ENCODE measurements around the gene PPIAL4G. TPM values are rescaled to one million over a fixed set of nuclear protein-coding genes. Genes with fewer than 3 reads are reported as not detected.
"Not testable (repeated sequence)": the region's sequence is repeated elsewhere in the genome, so short reads cannot be mapped to it uniquely, and the experiment has no call there.

The PPIAL4G gene
- total RNA-seq (0.07 TPM in 1 of 2 replicates, not detected in the other), polyA plus RNA-seq (0.10 TPM in 1 of 2 replicates, not detected in the other)

- not testable (repeated sequence) for H3K4me3 ChIP-seq; H3K36me3 ChIP-seq (replicated peaks; ENCODE audit: insufficient read depth, low read depth); H3K27ac ChIP-seq; H2AFZ ChIP-seq; H3K79me2 ChIP-seq; H3K4me2 ChIP-seq; H4K20me1 ChIP-seq (ENCODE audit: insufficient read depth, poor library complexity, severe bottlenecking); H3K9me3 ChIP-seq (ENCODE audit: low read depth); DNase-seq (ENCODE audit: low spot score); H3K9me2 ChIP-seq (replicated peaks; ENCODE audit: insufficient read depth); H3K27me3 ChIP-seq; H3K4me1 ChIP-seq (ENCODE audit: insufficient read depth)
- WGBS (ENCODE audit: low lambda C conversion rate, missing lambda C conversion rate) = 92% methylated on average over 12 of the region's 12 CpGs
These were observed at the start of gene PPIAL4G for GRCh38 chr1:148483029-148483428. Gene PPIAL4G, minus strand, starts transcription at chr1:148483302. Its CDS starts 50 bp downstream, at chr1:148483252.

- not testable (repeated sequence) for DNase-seq (ENCODE audit: low spot score); H3K27me3 ChIP-seq; H3K9me2 ChIP-seq (replicated peaks; ENCODE audit: insufficient read depth); H3K4me3 ChIP-seq; H4K20me1 ChIP-seq (ENCODE audit: insufficient read depth, poor library complexity, severe bottlenecking); H3K4me1 ChIP-seq (ENCODE audit: insufficient read depth); H3K4me2 ChIP-seq; H3K27ac ChIP-seq; H2AFZ ChIP-seq; H3K79me2 ChIP-seq; H3K36me3 ChIP-seq (replicated peaks; ENCODE audit: insufficient read depth, low read depth); H3K9me3 ChIP-seq (ENCODE audit: low read depth)
- WGBS (ENCODE audit: low lambda C conversion rate, missing lambda C conversion rate) = 77% methylated on average over 4 of the region's 4 CpGs
These were observed 49.1 kb upstream of the PPIAL4G start for GRCh38 chr1:148532158-148532557.

- WGBS (ENCODE audit: low lambda C conversion rate, missing lambda C conversion rate) = 1% methylated on average over 9 of the region's 25 CpGs
- not testable (repeated sequence) for H3K4me3 ChIP-seq; H2AFZ ChIP-seq; H3K36me3 ChIP-seq (replicated peaks; ENCODE audit: insufficient read depth, low read depth); H3K9me3 ChIP-seq (ENCODE audit: low read depth); H3K79me2 ChIP-seq; H4K20me1 ChIP-seq (ENCODE audit: insufficient read depth, poor library complexity, severe bottlenecking); H3K9me2 ChIP-seq (replicated peaks; ENCODE audit: insufficient read depth); H3K4me1 ChIP-seq (ENCODE audit: insufficient read depth); H3K27me3 ChIP-seq
- Histone ChIP-seq H3K4me2 (peak overlapping the region; percentile 66), H3K27ac (peak overlapping the region; percentile 24)
- peak; percentile 31 for DNase-seq (ENCODE audit: low spot score)
These were observed 46.0 kb upstream of the PPIAL4G start for GRCh38 chr1:148529101-148529567.

DNA sequence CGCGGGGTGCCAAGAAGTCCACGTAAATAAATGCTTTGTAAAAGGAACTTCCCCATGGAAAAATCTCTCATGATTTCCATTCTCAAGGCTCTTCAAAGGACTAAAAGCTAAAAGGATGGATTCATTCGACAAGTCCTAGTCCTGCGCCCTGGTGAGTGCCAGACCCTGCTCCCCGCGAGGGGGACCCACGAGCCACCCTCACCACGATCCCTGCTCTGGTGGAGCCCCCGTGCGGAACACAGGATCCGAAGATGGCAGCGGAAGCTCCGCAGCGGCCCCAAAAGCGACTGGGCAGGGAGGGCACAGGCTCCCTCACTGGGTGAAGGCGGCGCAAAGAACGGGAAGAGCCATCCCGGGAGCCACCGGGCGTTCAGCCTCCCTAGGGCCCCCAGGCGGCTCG is 45.5 kb upstream of the PPIAL4G start:
- DNase-seq (ENCODE audit: low spot score); H2AFZ ChIP-seq; H3K9me3 ChIP-seq (ENCODE audit: low read depth); H3K4me1 ChIP-seq (ENCODE audit: insufficient read depth); H3K9me2 ChIP-seq (replicated peaks; ENCODE audit: insufficient read depth); H4K20me1 ChIP-seq (ENCODE audit: insufficient read depth, poor library complexity, severe bottlenecking); H3K4me3 ChIP-seq; H3K36me3 ChIP-seq (replicated peaks; ENCODE audit: insufficient read depth, low read depth); H3K79me2 ChIP-seq; H3K27me3 ChIP-seq: not testable (repeated sequence)
- peak overlapping the region; percentile 66 for H3K4me2 ChIP-seq
- peak overlapping the region; percentile 24 for H3K27ac ChIP-seq
- WGBS (ENCODE audit: low lambda C conversion rate, missing lambda C conversion rate) = 2% methylated on average over 7 of the region's 24 CpGs
- TF ChIP-seq, protein P1, sequence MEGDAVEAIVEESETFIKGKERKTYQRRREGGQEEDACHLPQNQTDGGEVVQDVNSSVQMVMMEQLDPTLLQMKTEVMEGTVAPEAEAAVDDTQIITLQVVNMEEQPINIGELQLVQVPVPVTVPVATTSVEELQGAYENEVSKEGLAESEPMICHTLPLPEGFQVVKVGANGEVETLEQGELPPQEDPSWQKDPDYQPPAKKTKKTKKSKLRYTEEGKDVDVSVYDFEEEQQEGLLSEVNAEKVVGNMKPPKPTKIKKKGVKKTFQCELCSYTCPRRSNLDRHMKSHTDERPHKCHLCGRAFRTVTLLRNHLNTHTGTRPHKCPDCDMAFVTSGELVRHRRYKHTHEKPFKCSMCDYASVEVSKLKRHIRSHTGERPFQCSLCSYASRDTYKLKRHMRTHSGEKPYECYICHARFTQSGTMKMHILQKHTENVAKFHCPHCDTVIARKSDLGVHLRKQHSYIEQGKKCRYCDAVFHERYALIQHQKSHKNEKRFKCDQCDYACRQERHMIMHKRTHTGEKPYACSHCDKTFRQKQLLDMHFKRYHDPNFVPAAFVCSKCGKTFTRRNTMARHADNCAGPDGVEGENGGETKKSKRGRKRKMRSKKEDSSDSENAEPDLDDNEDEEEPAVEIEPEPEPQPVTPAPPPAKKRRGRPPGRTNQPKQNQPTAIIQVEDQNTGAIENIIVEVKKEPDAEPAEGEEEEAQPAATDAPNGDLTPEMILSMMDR (IDR thresholded peaks at IDR 0.05; ENCODE audit: poor library complexity) = peak; percentile 20

- not testable (repeated sequence) for H3K9me2 ChIP-seq (replicated peaks; ENCODE audit: insufficient read depth)
- WGBS (ENCODE audit: low lambda C conversion rate, missing lambda C conversion rate) = 92% methylated on average over 2 of the region's 2 CpGs
These were observed 43.5 kb upstream of the PPIAL4G start for GRCh38 chr1:148526587-148526986.

DNA sequence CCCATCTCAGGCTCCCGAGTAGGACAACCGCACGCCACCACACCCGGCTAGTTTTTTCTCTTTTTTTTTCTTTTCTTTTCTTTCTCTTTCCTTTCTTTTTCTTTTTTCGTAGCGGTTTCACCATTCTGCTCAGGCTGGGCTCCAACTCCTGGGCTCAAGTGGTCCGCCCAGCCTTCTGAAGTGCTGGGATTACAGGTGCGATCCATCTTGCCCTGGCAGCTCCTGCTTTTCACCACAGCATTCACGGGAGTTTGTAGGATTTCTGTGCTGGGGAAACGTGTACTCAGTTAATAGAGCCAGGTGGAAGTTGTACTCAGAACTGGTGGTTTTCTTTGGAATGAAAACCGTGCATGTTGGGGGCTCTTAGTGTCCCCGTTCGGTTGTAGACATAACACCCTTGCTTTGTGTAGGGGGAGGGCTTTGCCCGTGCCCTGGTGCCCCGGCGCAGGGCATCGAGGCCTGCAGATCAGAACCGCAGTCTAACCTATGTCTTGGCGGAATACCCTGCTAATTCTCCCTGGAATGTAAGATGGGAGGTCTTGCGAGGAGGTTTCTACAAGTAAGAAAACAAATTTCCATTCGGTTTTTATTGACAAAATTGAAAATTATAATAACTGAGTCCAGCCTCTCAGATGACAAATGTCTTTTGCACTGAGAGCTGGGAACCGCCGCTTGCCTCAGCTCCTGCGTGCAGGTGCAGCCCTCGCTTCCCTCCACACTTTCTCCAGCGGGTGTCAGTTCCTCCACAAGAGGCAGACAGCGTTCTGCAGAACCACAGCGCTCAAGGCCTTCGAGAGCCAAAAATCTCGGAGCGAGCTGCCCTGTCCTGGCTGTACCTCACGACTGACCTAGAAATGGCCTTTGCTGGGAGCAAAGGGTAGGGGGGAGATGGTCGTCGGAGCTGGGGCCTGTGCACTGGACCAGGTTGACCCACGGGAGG is 40.4 kb upstream of the PPIAL4G start:
- not testable (repeated sequence) for H3K36me3 ChIP-seq (replicated peaks; ENCODE audit: insufficient read depth, low read depth); H4K20me1 ChIP-seq (ENCODE audit: insufficient read depth, poor library complexity, severe bottlenecking); DNase-seq (ENCODE audit: low spot score); H3K79me2 ChIP-seq; H2AFZ ChIP-seq; H3K9me2 ChIP-seq (replicated peaks; ENCODE audit: insufficient read depth); H3K9me3 ChIP-seq (ENCODE audit: low read depth); H3K4me1 ChIP-seq (ENCODE audit: insufficient read depth); H3K27me3 ChIP-seq; H3K4me3 ChIP-seq
- Histone ChIP-seq H3K4me2 (peak overlapping the region; percentile 73), H3K27ac (peak overlapping the region; percentile 84)
- WGBS (ENCODE audit: low lambda C conversion rate, missing lambda C conversion rate) = 38% methylated on average over 18 of the region's 35 CpGs

More at GRCh38 chr1:148526587-148526986, 43.5 kb upstream of the PPIAL4G start:
- DNase-seq (ENCODE audit: low spot score); H3K9me3 ChIP-seq (ENCODE audit: low read depth); H3K4me1 ChIP-seq (ENCODE audit: insufficient read depth); H3K4me2 ChIP-seq; H3K79me2 ChIP-seq; H3K4me3 ChIP-seq; H2AFZ ChIP-seq; H4K20me1 ChIP-seq (ENCODE audit: insufficient read depth, poor library complexity, severe bottlenecking); H3K36me3 ChIP-seq (replicated peaks; ENCODE audit: insufficient read depth, low read depth); H3K27me3 ChIP-seq; H3K27ac ChIP-seq: not testable (repeated sequence)

- H2AFZ ChIP-seq; H3K36me3 ChIP-seq (replicated peaks; ENCODE audit: insufficient read depth, low read depth); H3K9me2 ChIP-seq (replicated peaks; ENCODE audit: insufficient read depth); H3K27me3 ChIP-seq; H3K79me2 ChIP-seq; H3K4me3 ChIP-seq; H3K4me1 ChIP-seq (ENCODE audit: insufficient read depth); H4K20me1 ChIP-seq (ENCODE audit: insufficient read depth, poor library complexity, severe bottlenecking); H3K9me3 ChIP-seq (ENCODE audit: low read depth): not testable (repeated sequence)
- DNase-seq (ENCODE audit: low spot score) = peak; percentile 95
- WGBS (ENCODE audit: low lambda C conversion rate, missing lambda C conversion rate) = under 1% methylated on average over 27 of the region's 30 CpGs
- Histone ChIP-seq H3K27ac (peak overlapping the region; percentile 84), H3K4me2 (peak overlapping the region; percentile 67)
These were observed 39.6 kb upstream of the PPIAL4G start for GRCh38 chr1:148522561-148523204.

- 5% methylated on average over 16 of the region's 23 CpGs for WGBS (ENCODE audit: low lambda C conversion rate, missing lambda C conversion rate)
- not testable (repeated sequence) for H3K9me3 ChIP-seq (ENCODE audit: low read depth); H3K79me2 ChIP-seq; H3K4me3 ChIP-seq; H3K9me2 ChIP-seq (replicated peaks; ENCODE audit: insufficient read depth); H4K20me1 ChIP-seq (ENCODE audit: insufficient read depth, poor library complexity, severe bottlenecking); H3K27me3 ChIP-seq; H3K36me3 ChIP-seq (replicated peaks; ENCODE audit: insufficient read depth, low read depth); H3K4me1 ChIP-seq (ENCODE audit: insufficient read depth)
- H3K27ac ChIP-seq = peak overlapping the region; percentile 84
- H2AFZ ChIP-seq = peak overlapping the region; percentile 43
- H3K4me2 ChIP-seq = peak overlapping the region; percentile 66
- DNase-seq (ENCODE audit: low spot score) = peak; percentile 89
These were observed 39.0 kb upstream of the PPIAL4G start for GRCh38 chr1:148522072-148522471.
